ENCODE results near the gene TSPAN18.

- no peak for TF ChIP-seq CTCF (IDR thresholded peaks at IDR 0.05; ENCODE audit: poor library complexity)
- no peak for TF ChIP-seq EZH2phosphoT487 (IDR thresholded peaks at IDR 0.05; ENCODE audit: low read depth, severe bottlenecking, unreplicated experiment)
Observed at GRCh38 chr11:44858796-44859527, 132.2 kb downstream of the TSPAN18 start.
